ENCODE results near the gene NELFB. TPM values are rescaled to one million over a fixed set of nuclear protein-coding genes. Genes with fewer than 3 reads are reported as not detected.

Gene NELFB
- polyA plus RNA-seq, 1 donor (not counting 4 experiments of a cell fraction or from before 2014, with no cell fraction given) = 25.1 TPM

GRCh38 chr9:137299938-137300337 is 44.8 kb downstream of the NELFB start:
- H3K9ac ChIP-seq (ENCODE audit: control insufficient read depth, extremely low read depth, insufficient read depth, low read length) = no peak overlapping the region
- no peak overlapping the region for H3K4me3 ChIP-seq (ENCODE audit: control insufficient read depth in 2 of 3, extremely low read depth in 1 of 3, insufficient read depth in 2 of 3, low read depth in 1 of 3, low read length in 3 of 3)
- no peaks in the 10 kb centered on the region for H3K36me3 ChIP-seq (ENCODE audit: control insufficient read depth in 2 of 2, extremely low read depth in 1 of 2, insufficient read depth in 2 of 2, low read length in 2 of 2)
- no peak for FAIRE-seq
- no peak for DNase-seq (ENCODE audit: low read depth, low spot score)
- dilution Hi-C loops (cut with MboI; ENCODE audit: extremely low pct_ligation_motif_present, low sequenced_read_pairs) = no loop called here
- H3K4me2 ChIP-seq (ENCODE audit: control insufficient read depth, extremely low read depth, insufficient read depth, low read depth, low read length) = no peak overlapping the region
- H3K27ac ChIP-seq (ENCODE audit: control insufficient read depth, insufficient read depth, low read length) = no peak overlapping the region
- H3K27me3 ChIP-seq (ENCODE audit: control insufficient read depth, extremely low read depth, insufficient read depth, low read length) = peaks cover 14% of the 10 kb centered on the region
- H3K9me1 ChIP-seq (ENCODE audit: control insufficient read depth, extremely low read depth, insufficient read depth, low read length) = no peaks in the 10 kb centered on the region
- no peaks in the 10 kb centered on the region for H3K9me3 ChIP-seq (ENCODE audit: control insufficient read depth, low read depth, low read length)
- no peaks in the 10 kb centered on the region for H3K79me2 ChIP-seq (ENCODE audit: control insufficient read depth, insufficient read depth, low read length)
- no peak for TF ChIP-seq EZH2 (IDR thresholded peaks at IDR 0.05; ENCODE audit: low read length)
- TF ChIP-seq, protein P1, sequence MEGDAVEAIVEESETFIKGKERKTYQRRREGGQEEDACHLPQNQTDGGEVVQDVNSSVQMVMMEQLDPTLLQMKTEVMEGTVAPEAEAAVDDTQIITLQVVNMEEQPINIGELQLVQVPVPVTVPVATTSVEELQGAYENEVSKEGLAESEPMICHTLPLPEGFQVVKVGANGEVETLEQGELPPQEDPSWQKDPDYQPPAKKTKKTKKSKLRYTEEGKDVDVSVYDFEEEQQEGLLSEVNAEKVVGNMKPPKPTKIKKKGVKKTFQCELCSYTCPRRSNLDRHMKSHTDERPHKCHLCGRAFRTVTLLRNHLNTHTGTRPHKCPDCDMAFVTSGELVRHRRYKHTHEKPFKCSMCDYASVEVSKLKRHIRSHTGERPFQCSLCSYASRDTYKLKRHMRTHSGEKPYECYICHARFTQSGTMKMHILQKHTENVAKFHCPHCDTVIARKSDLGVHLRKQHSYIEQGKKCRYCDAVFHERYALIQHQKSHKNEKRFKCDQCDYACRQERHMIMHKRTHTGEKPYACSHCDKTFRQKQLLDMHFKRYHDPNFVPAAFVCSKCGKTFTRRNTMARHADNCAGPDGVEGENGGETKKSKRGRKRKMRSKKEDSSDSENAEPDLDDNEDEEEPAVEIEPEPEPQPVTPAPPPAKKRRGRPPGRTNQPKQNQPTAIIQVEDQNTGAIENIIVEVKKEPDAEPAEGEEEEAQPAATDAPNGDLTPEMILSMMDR (optimal IDR thresholded peaks at IDR 0.05 in 1 of 3, IDR thresholded peaks at IDR 0.05 in 1 of 3, conservative IDR thresholded peaks at IDR 0.05 in 1 of 3; ENCODE audit: extremely low read depth in 1 of 3, insufficient read depth in 2 of 3, low read length in 3 of 3) = no peak
- peaks cover 17% of the 10 kb centered on the region for H3K4me1 ChIP-seq (ENCODE audit: control insufficient read depth, extremely low read depth, insufficient read depth, low read length)
- H4K20me1 ChIP-seq (ENCODE audit: control insufficient read depth, extremely low read depth, insufficient read depth, low read length) = no peaks in the 10 kb centered on the region
- no peak overlapping the region for H2AFZ ChIP-seq (ENCODE audit: control insufficient read depth, low read length)

DNA sequence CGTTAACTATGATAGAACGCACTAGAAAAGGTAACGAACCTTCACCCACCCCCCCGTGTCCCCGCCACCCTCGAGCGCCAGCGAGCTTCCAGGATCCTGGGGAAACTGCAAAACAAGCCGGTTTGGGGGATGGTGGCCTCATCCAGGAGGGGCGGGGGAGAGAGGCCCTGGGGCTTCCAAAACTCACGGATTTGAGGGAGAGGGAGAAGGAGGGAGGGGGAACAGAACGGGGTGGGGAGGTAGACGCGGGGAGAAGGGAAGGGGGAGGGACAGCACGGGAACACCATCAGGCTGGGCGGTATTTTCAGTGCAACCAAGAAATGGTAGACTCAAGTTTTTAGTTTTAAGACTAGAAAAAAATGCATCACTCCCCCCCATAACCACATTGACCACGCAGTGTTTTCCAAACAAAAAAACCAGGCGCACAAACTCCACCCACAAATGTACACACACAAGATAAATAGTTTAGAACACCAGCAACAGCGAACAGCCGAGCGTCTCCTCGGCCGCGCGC is 45.5 kb downstream of the NELFB start:
- Histone ChIP-seq H3K9me3 (ENCODE audit: control insufficient read depth, low read depth, low read length) (no peaks in the 10 kb centered on the region), H3K9me1 (ENCODE audit: control insufficient read depth, extremely low read depth, insufficient read depth, low read length) (no peaks in the 10 kb centered on the region), H3K4me2 (ENCODE audit: control insufficient read depth, extremely low read depth, insufficient read depth, low read depth, low read length) (peak overlapping the region; percentile 76), H4K20me1 (ENCODE audit: control insufficient read depth, extremely low read depth, insufficient read depth, low read length) (no peaks in the 10 kb centered on the region), H3K4me3 (ENCODE audit: control insufficient read depth in 2 of 3, extremely low read depth in 1 of 3, insufficient read depth in 2 of 3, low read depth in 1 of 3, low read length in 3 of 3) (peak overlapping the region; percentile 21 to 70 (median 59)), H3K9ac (ENCODE audit: control insufficient read depth, extremely low read depth, insufficient read depth, low read length) (peak overlapping the region; percentile 41), H3K4me1 (ENCODE audit: control insufficient read depth, extremely low read depth, insufficient read depth, low read length) (peaks cover 22% of the 10 kb centered on the region), H2AFZ (ENCODE audit: control insufficient read depth, low read length) (no peak overlapping the region), H3K36me3 (ENCODE audit: control insufficient read depth in 2 of 2, extremely low read depth in 1 of 2, insufficient read depth in 2 of 2, low read length in 2 of 2) (no peaks in the 10 kb centered on the region), H3K79me2 (ENCODE audit: control insufficient read depth, insufficient read depth, low read length) (no peaks in the 10 kb centered on the region), H3K27ac (ENCODE audit: control insufficient read depth, insufficient read depth, low read length) (no peak overlapping the region), H3K27me3 (ENCODE audit: control insufficient read depth, extremely low read depth, insufficient read depth, low read length) (peaks cover 14% of the 10 kb centered on the region)
- DNase-seq (ENCODE audit: low read depth, low spot score) (no peak), FAIRE-seq (no peak)
- dilution Hi-C loops (cut with MboI; ENCODE audit: extremely low pct_ligation_motif_present, low sequenced_read_pairs) = no loop called here
- TF ChIP-seq, protein P1 (optimal IDR thresholded peaks at IDR 0.05 in 1 of 3, IDR thresholded peaks at IDR 0.05 in 1 of 3, conservative IDR thresholded peaks at IDR 0.05 in 1 of 3; ENCODE audit: extremely low read depth in 1 of 3, insufficient read depth in 2 of 3, low read length in 3 of 3) = no peak
- no peak for TF ChIP-seq EZH2 (IDR thresholded peaks at IDR 0.05; ENCODE audit: low read length)
